ENCODE measurements around the gene NPY. TPM values are rescaled to one million over a fixed set of nuclear protein-coding genes. Genes with fewer than 3 reads are reported as not detected.

The NPY gene
- total RNA-seq, 4 donors from 2014 or later, result 5.8 to 19.2 (median 11.9) TPM

DNA sequence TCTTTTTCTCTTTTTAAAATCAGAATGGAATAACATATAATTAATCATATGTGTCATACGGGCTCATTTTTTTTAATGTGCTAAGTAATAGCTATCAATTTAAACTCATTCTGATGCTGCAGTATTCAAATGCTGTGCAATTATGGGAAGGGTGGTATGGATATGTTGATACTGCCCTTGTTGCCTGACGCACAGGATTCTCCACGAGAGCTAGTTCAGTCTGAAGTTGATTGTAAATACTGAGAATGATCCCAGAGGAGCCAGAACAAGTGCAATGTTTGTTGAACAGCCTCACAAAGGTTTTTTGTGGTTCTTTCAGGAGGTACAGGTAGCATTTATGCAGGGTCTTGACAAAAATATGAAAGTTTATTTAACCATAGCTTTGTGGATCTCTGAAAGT, 13.4 kb downstream of the NPY start:
- no peak for ATAC-seq
- H3K4me1 ChIP-seq, result no peaks in the 10 kb centered on the region
- TF ChIP-seq POLR2AphosphoS5 (IDR thresholded peaks at IDR 0.05), result no peak
- TF ChIP-seq, protein P1, sequence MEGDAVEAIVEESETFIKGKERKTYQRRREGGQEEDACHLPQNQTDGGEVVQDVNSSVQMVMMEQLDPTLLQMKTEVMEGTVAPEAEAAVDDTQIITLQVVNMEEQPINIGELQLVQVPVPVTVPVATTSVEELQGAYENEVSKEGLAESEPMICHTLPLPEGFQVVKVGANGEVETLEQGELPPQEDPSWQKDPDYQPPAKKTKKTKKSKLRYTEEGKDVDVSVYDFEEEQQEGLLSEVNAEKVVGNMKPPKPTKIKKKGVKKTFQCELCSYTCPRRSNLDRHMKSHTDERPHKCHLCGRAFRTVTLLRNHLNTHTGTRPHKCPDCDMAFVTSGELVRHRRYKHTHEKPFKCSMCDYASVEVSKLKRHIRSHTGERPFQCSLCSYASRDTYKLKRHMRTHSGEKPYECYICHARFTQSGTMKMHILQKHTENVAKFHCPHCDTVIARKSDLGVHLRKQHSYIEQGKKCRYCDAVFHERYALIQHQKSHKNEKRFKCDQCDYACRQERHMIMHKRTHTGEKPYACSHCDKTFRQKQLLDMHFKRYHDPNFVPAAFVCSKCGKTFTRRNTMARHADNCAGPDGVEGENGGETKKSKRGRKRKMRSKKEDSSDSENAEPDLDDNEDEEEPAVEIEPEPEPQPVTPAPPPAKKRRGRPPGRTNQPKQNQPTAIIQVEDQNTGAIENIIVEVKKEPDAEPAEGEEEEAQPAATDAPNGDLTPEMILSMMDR (IDR thresholded peaks at IDR 0.05), result no peak
- no peak for TF ChIP-seq EP300 (IDR thresholded peaks at IDR 0.05)
- no peak for TF ChIP-seq POLR2A (IDR thresholded peaks at IDR 0.05)
- H3K27ac ChIP-seq, result no peak overlapping the region
- H3K36me3 ChIP-seq, result no peaks in the 10 kb centered on the region
- H3K9me3 ChIP-seq, result peaks cover 0 to 8% (median 0%) of the 10 kb centered on the region in 3 donors
- WGBS, 2 donors (ENCODE audit: low coverage in 1 of 2), result 53 to 79% methylated on average over 3 of the region's 3 CpGs
- H3K27me3 ChIP-seq, result no peaks in the 10 kb centered on the region
- no peak overlapping the region for H3K4me3 ChIP-seq

DNA sequence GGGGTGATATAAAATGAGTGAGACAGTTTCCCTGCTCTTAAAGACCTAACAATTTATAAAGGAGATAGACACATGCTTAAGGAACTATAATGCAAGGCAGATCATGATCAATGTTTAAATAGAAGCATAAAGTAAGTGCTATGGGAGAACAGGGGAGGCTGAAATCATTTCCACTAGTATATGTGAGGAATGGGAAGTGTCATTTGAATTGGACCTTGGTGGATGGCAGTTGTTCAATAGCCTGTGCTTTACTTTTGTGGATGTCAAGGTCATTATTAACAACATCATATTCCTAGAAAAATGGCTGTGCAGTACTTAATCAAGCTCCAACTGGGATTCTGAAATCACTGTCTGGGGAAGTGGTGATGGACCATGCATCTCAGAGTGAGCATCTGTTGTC, 14.7 kb downstream of the NPY start:
- Histone ChIP-seq H3K9me3 (peaks cover 0 to 8% (median 0%) of the 10 kb centered on the region in 3 donors), H3K4me3 (no peak overlapping the region), H3K4me1 (no peaks in the 10 kb centered on the region), H3K27me3 (no peaks in the 10 kb centered on the region), H3K27ac (no peak overlapping the region), H3K36me3 (no peaks in the 10 kb centered on the region)
- ATAC-seq, result no peak
- TF ChIP-seq EP300 (IDR thresholded peaks at IDR 0.05), result no peak
- no peak for TF ChIP-seq POLR2A (IDR thresholded peaks at IDR 0.05)
- no peak for TF ChIP-seq POLR2AphosphoS5 (IDR thresholded peaks at IDR 0.05)
- TF ChIP-seq, protein P1 (IDR thresholded peaks at IDR 0.05), result no peak

DNA sequence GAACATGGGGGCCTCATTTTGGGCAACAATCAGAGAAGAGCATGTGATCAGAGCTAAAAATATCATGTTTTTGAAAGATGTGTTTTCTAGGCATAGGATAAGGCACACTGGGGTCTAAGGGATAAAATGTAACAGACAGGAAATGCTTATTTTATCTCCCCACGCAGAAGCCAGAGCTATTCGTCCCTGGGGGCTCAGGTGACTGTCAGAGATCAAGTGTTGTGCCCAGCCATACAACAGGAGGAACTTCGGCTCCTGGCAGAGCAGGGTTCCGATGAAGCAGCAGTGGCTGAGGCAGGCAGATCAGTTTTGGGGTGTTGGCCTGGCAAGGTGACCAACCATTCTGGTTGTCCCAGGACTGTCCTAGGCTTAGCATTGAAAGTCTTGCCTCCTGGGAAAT, 15.2 kb downstream of the NPY start:
- H3K27ac ChIP-seq, result no peak overlapping the region
- H3K9me3 ChIP-seq, result peaks cover 0 to 8% (median 0%) of the 10 kb centered on the region in 3 donors
- no peaks in the 10 kb centered on the region for H3K27me3 ChIP-seq
- ATAC-seq, result no peak
- no peak for TF ChIP-seq POLR2AphosphoS5 (IDR thresholded peaks at IDR 0.05)
- TF ChIP-seq, protein P1 (IDR thresholded peaks at IDR 0.05), result no peak
- TF ChIP-seq EP300 (IDR thresholded peaks at IDR 0.05), result no peak
- no peak for TF ChIP-seq POLR2A (IDR thresholded peaks at IDR 0.05)
- no peaks in the 10 kb centered on the region for H3K4me1 ChIP-seq
- no peak overlapping the region for H3K4me3 ChIP-seq
- H3K36me3 ChIP-seq, result no peaks in the 10 kb centered on the region
- 30 to 50% methylated on average over 3 to 4 of the region's 4 CpGs for WGBS, 2 donors (ENCODE audit: low coverage in 1 of 2)

DNA sequence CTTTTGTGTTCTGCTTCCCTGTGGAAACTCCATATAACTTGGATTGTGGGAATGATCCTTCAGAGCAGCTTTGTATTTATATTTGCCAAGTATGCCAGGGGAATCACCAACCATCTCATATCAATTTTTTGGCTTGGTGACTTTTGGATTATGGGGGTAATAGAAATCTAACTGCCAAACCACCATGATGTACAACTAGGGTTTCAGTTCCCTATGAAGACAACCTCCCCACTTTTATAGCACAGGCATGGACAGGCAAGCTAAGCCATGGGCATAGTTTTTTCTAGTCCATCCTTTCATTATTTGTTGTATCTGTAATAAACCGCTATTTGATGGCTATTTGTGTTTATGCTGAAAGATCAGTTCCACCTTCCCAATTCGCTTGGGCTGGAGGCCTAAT, 17.7 kb downstream of the NPY start:
- no peak for ATAC-seq
- 79 to 94% methylated on average over 2 of the region's 2 CpGs for WGBS, 2 donors (ENCODE audit: low coverage in 1 of 2)
- no peaks in the 10 kb centered on the region for H3K27me3 ChIP-seq
- TF ChIP-seq POLR2A (IDR thresholded peaks at IDR 0.05), result no peak
- TF ChIP-seq EP300 (IDR thresholded peaks at IDR 0.05), result no peak
- no peak for TF ChIP-seq POLR2AphosphoS5 (IDR thresholded peaks at IDR 0.05)
- TF ChIP-seq, protein P1 (IDR thresholded peaks at IDR 0.05), result no peak
- H3K36me3 ChIP-seq, result no peaks in the 10 kb centered on the region
- H3K27ac ChIP-seq, result no peak overlapping the region
- H3K4me3 ChIP-seq, result no peak overlapping the region
- H3K4me1 ChIP-seq, result no peaks in the 10 kb centered on the region
- H3K9me3 ChIP-seq, result peaks cover 0 to 8% (median 0%) of the 10 kb centered on the region in 3 donors

DNA sequence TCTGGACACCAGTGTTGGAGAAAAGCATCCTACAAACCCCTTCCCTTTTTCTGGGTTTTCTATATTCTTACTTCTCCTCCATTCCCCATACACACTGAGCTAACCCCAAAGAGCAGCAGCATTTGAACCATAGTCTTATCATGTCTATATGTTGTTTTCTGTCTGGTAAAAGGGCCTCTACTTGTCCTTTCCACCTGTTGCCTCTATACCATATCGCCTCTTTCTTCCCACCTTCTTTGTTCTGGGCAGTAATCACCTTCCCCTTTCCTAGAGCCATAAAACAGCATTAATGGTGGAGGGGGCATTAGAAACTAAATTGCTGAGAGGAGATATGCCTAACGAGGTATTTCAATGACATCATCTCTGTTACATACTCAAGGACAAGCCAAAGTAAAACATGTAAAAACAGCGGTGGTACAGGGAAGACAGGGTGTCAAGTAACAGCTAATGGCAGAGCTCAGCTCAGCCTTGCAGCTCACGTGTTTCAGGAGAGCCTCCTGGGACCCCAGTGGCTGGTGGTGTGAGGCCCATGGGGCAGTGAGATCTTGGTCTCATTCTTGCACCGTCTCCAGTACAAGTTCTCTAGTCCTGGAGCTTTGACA, 20.6 kb downstream of the NPY start:
- TF ChIP-seq POLR2AphosphoS5 (IDR thresholded peaks at IDR 0.05) (no peak), POLR2A (IDR thresholded peaks at IDR 0.05) (no peak)
- TF ChIP-seq, protein P1 (IDR thresholded peaks at IDR 0.05), result no peak
- H3K27ac ChIP-seq, result no peak overlapping the region
- no peak for ATAC-seq
- WGBS, 2 donors (ENCODE audit: low coverage in 1 of 2), result 47 to 73% methylated on average over 4 of the region's 5 CpGs
- peaks cover 0 to 8% (median 0%) of the 10 kb centered on the region in 3 donors for H3K9me3 ChIP-seq
- no peaks in the 10 kb centered on the region for H3K4me1 ChIP-seq
- H3K4me3 ChIP-seq, result no peak overlapping the region
- no peaks in the 10 kb centered on the region for H3K27me3 ChIP-seq
- H3K36me3 ChIP-seq, result no peaks in the 10 kb centered on the region

All from gastroesophageal sphincter (tissue), 4 donors.